T47D (cell line): ENCODE results near the gene FLYWCH1.

Source experiments
- DNase-seq, 2 experiments: peaks; one replicate each; pipeline versions ENCODE4 v3.0.0 to v3.0.0-alpha.2; 2011 to 2012; ENCODE audit warnings: low read depth in 1 of 2, low spot score in 1 of 2
- JUND ChIP-seq: IDR thresholded peaks from 2 replicates; pipeline ENCODE4 v1.6.1; 2012; ENCODE audit warnings: low read depth
- in situ Hi-C: cut with HindIII; loops from 2 replicates; pipeline ENCODE4 v1.10.0; 2016; ENCODE audit warnings: low sequenced_read_pairs, low pct_unique_long_range_greater_than_20kb

FLYWCH1 gene

GRCh38 chr16:2911638-2912329 lies at the start of gene FLYWCH1:
Gene FLYWCH1 (plus strand): TSS chr16:2911931. CDS start chr16:2929686, 17,755 bp downstream.
- in situ Hi-C loops: no loop called here
- TF ChIP-seq JUND: no peak
- peak; percentile 90 to 98 for DNase-seq

GRCh38 chr16:2865651-2866050 lies 46.1 kb upstream of the FLYWCH1 start:
- no peak for DNase-seq
- TF ChIP-seq JUND: no peak
- in situ Hi-C loops: no loop called here

GRCh38 chr16:2866431-2866830 lies 45.3 kb upstream of the FLYWCH1 start:
- in situ Hi-C loops: no loop called here
- DNase-seq: no peak

GRCh38 chr16:2867661-2867986 lies 44.1 kb upstream of the FLYWCH1 start:
- TF ChIP-seq JUND: no peak
- in situ Hi-C loops: no loop called here
- no peak for DNase-seq

More at GRCh38 chr16:2866431-2866830, 45.3 kb upstream of the FLYWCH1 start:
- TF ChIP-seq JUND: no peak

- TF ChIP-seq JUND: no peak
- in situ Hi-C loops: no loop called here
- peak; percentile 89 to 94 for DNase-seq
Measured at GRCh38 chr16:2867987-2868789, 43.5 kb upstream of the FLYWCH1 start.

GRCh38 chr16:2871926-2872325 lies 39.8 kb upstream of the FLYWCH1 start:
- DNase-seq: no peak
- no peak for TF ChIP-seq JUND
- in situ Hi-C loops: no loop called here

GRCh38 chr16:2874032-2874911 lies 37.5 kb upstream of the FLYWCH1 start:
- no peak for DNase-seq
- no peak for TF ChIP-seq JUND
- in situ Hi-C loops: no loop called here

GRCh38 chr16:2874912-2875362 lies 36.8 kb upstream of the FLYWCH1 start:
- in situ Hi-C loops: no loop called here
- DNase-seq: peak in 1 of 2 experiments; percentile 87
- TF ChIP-seq JUND: no peak

- DNase-seq: no peak
- no peak for TF ChIP-seq JUND
- in situ Hi-C loops: no loop called here
Measured at GRCh38 chr16:2879854-2880508, 31.8 kb upstream of the FLYWCH1 start.

- TF ChIP-seq JUND: no peak
- peak in 1 of 2 experiments; percentile 62 for DNase-seq
- in situ Hi-C loops: no loop called here
Measured at GRCh38 chr16:2881783-2882649, 29.7 kb upstream of the FLYWCH1 start.
